TTC549 (cell line): ENCODE results near the gene ERVK3-1.
"Not testable (repeated sequence)": the region's sequence is repeated elsewhere in the genome, so short reads cannot be mapped to it uniquely, and the experiment has no call there.

Experiments
- FAIRE-seq: peaks from 2 replicates; lab custom pipeline; 2012; peaks lifted over from hg19 to GRCh38; lab: Jason Lieb, UNC

Gene ERVK3-1

GRCh38 chr19:58346961-58347929 lies 42.1 kb downstream of the ERVK3-1 start:
- no peak for FAIRE-seq

- FAIRE-seq, result not testable (repeated sequence)
These were observed 42.9 kb downstream of the ERVK3-1 start for GRCh38 chr19:58348080-58348479.

- no peak for FAIRE-seq
These were observed 44.4 kb downstream of the ERVK3-1 start for GRCh38 chr19:58349590-58349989.

GRCh38 chr19:58350001-58350861 lies 45.1 kb downstream of the ERVK3-1 start:
- no peak for FAIRE-seq

GRCh38 chr19:58350871-58351557 lies 45.8 kb downstream of the ERVK3-1 start:
- FAIRE-seq, result no peak

GRCh38 chr19:58351558-58351878 lies 46.3 kb downstream of the ERVK3-1 start:
- FAIRE-seq, result no peak

- no peak for FAIRE-seq
These were observed 47.0 kb downstream of the ERVK3-1 start for GRCh38 chr19:58351990-58352755.

GRCh38 chr19:58352760-58353671 lies 47.8 kb downstream of the ERVK3-1 start, which contains the start of gene A1BG:
Gene A1BG (minus strand): TSS chr19:58353492. CDS start chr19:58353437, 55 bp downstream.
- FAIRE-seq, result no peak

GRCh38 chr19:58353717-58354477 lies 48.7 kb downstream of the ERVK3-1 start:
- FAIRE-seq, result no peak

- FAIRE-seq, result no peak
These were observed 49.4 kb downstream of the ERVK3-1 start for GRCh38 chr19:58354478-58355030.

GRCh38 chr19:58355215-58355796 lies 50.1 kb downstream of the ERVK3-1 start:
- FAIRE-seq, result no peak

- FAIRE-seq, result no peak
These were observed 51.0 kb downstream of the ERVK3-1 start for GRCh38 chr19:58355908-58356765.

- no peak for FAIRE-seq
These were observed 51.7 kb downstream of the ERVK3-1 start for GRCh38 chr19:58356766-58357480.

- no peak for FAIRE-seq
These were observed 52.4 kb downstream of the ERVK3-1 start for GRCh38 chr19:58357481-58358145.

- no peak for FAIRE-seq
These were observed 56.7 kb downstream of the ERVK3-1 start for GRCh38 chr19:58361900-58362271.

- FAIRE-seq, result peak; percentile 15
These were observed 57.3 kb downstream of the ERVK3-1 start, which contains the start of gene ZNF497 for GRCh38 chr19:58362272-58362994. Gene ZNF497 (minus strand): TSS chr19:58362751. CDS start chr19:58357635, 5,116 bp downstream.
